Measurements from ENCODE around the gene KCNK7.

DNA sequence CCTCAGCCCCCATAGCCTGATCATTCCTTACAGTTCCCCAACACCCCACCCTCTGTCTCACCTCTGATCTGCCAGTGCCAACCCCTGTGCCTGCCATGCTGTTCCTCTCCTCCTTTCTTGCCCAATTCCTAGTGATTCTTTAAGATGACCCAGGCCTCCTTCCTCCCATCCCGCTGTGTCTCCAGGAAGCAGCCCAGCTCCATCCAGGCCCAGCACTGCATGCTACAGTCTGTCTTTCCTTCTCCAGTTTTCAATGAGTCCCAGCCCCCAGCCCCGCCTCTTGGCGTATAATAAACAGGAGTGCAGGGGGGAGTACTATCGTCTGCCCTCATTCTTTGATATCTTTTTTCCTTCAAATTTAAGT is 49.8 kb downstream of the KCNK7 start:
- TF ChIP-seq CTCF (IDR thresholded peaks at IDR 0.05) (no peak), POLR2A (IDR thresholded peaks at IDR 0.05) (no peak), EP300 (IDR thresholded peaks at IDR 0.05) (no peak)
